G401.6 (cell line): ENCODE results near the gene GRIN2A.

Experiments used
- FAIRE-seq: peaks from 2 replicates; lab custom pipeline; 2012; peaks lifted over from hg19 to GRCh38; lab: Jason Lieb, UNC

Gene GRIN2A

GRCh38 chr16:10182222-10183053 lies at the start of gene GRIN2A:
TSS of gene GRIN2A (minus strand) at chr16:10182428. CDS start at chr16:10180411, 2,017 bp downstream.
- FAIRE-seq, result no peak

- no peak for FAIRE-seq
Measured at GRCh38 chr16:10231563-10231962, 49.3 kb upstream of the GRIN2A start.

GRCh38 chr16:10228779-10229178 lies 46.6 kb upstream of the GRIN2A start:
- no peak for FAIRE-seq

GRCh38 chr16:10226987-10227306 lies 44.7 kb upstream of the GRIN2A start:
- no peak for FAIRE-seq

- no peak for FAIRE-seq
Measured at GRCh38 chr16:10226141-10226986, 44.1 kb upstream of the GRIN2A start.

GRCh38 chr16:10225653-10226052 lies 43.4 kb upstream of the GRIN2A start:
- FAIRE-seq, result no peak

- no peak for FAIRE-seq
Measured at GRCh38 chr16:10224850-10225249, 42.6 kb upstream of the GRIN2A start.

- FAIRE-seq, result no peak
Measured at GRCh38 chr16:10220942-10221341, 38.7 kb upstream of the GRIN2A start.

GRCh38 chr16:10219742-10220141 lies 37.5 kb upstream of the GRIN2A start:
- no peak for FAIRE-seq

GRCh38 chr16:10218490-10219206 lies 36.4 kb upstream of the GRIN2A start:
- FAIRE-seq, result no peak

GRCh38 chr16:10213748-10214147 lies 31.5 kb upstream of the GRIN2A start:
- FAIRE-seq, result no peak

GRCh38 chr16:10210944-10211343 lies 28.7 kb upstream of the GRIN2A start:
- no peak for FAIRE-seq

- FAIRE-seq, result no peak
Measured at GRCh38 chr16:10206865-10207264, 24.6 kb upstream of the GRIN2A start.

- no peak for FAIRE-seq
Measured at GRCh38 chr16:10206215-10206614, 24.0 kb upstream of the GRIN2A start.

- FAIRE-seq, result no peak
Measured at GRCh38 chr16:10205688-10206087, 23.5 kb upstream of the GRIN2A start.

GRCh38 chr16:10202649-10203048 lies 20.4 kb upstream of the GRIN2A start:
- no peak for FAIRE-seq

GRCh38 chr16:10200637-10201586 lies 18.7 kb upstream of the GRIN2A start:
- FAIRE-seq, result no peak

GRCh38 chr16:10196999-10197398 lies 14.8 kb upstream of the GRIN2A start:
- FAIRE-seq, result no peak

- no peak for FAIRE-seq
Measured at GRCh38 chr16:10191096-10191495, 8.9 kb upstream of the GRIN2A start.

GRCh38 chr16:10189861-10190390 lies 7.7 kb upstream of the GRIN2A start:
- FAIRE-seq, result no peak

- FAIRE-seq, result no peak
Measured at GRCh38 chr16:10188236-10188635, 6.0 kb upstream of the GRIN2A start.
